Measurements from ENCODE around the gene EDEM3.

The EDEM3 gene

DNA sequence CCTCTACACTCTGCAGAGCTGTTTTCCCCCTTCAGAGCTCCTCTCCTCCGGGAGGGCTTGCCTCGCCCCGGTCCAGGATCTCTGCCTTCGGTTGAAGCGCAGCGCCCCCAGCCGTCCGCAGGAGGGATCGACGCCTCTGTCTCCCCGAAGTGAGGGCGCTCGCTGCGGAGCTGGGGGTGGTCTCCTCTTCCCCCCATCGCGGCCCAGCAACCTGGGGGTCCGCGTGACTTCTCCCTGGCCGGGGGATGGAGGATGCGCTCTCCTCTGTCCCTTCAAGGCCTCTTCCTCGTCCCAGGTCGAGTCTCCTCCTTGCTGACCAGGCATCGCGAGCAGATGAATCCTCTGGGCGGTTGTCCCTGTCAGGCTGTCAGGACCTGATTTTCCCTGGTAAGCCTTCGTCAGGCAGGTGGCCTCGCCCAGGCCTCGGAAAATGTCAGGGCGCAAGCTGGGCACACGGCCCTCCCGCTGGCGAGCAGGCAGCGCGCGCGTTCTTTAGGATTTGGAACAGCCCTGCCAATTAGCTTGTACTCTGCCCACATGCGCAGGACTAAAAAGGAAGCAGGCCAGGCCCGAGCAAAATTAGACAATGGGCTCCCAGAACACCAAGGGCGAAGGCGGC lies 90.5 kb downstream of the EDEM3 start:
- peak; percentile 84 for DNase-seq

DNA sequence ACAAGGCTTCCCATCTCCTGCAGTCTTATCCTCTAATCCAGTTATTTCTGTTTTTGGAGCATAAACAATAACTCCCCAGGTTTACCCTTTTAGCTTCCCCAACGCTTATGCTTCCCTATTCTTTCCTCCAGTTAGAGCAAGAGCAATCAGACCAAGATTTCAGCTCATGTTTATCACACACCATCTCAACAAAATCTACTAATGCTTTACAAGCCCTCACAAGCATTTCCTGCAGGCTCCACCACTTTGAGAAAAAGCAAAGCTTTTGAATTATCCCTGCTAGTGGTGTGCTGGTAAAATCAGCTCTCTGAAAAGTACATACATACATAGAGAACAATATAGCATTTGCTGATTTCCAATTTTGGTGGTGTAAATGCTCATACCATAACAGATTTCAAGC lies 92.9 kb downstream of the EDEM3 start:
- no peak for DNase-seq

- DNase-seq: no peak
Measured at GRCh38 chr1:184660462-184661191, 94.0 kb downstream of the EDEM3 start.

GRCh38 chr1:184658055-184658454 lies 96.6 kb downstream of the EDEM3 start:
- DNase-seq: no peak

DNA sequence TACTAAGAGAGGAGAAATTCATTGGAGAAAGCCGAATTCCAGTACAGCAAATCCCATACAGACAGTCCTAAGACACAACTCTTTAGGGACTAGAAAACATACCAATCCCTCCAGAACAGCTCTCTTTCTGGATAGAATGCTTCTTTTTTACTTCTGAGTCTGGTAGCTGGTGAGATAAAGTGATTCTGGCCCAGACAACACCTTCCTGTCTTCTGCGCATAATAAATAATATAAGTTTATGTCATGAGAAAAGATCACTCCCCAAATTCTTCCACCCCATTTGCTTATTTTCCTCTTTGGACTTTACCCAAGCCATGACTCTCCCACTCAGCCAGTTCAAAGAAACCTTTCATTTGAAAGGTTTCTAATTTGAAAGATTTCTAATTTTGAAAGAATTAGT lies 98.4 kb downstream of the EDEM3 start:
- DNase-seq: no peak

- DNase-seq: no peak
Measured at GRCh38 chr1:184655185-184655584, 99.5 kb downstream of the EDEM3 start.

DNA sequence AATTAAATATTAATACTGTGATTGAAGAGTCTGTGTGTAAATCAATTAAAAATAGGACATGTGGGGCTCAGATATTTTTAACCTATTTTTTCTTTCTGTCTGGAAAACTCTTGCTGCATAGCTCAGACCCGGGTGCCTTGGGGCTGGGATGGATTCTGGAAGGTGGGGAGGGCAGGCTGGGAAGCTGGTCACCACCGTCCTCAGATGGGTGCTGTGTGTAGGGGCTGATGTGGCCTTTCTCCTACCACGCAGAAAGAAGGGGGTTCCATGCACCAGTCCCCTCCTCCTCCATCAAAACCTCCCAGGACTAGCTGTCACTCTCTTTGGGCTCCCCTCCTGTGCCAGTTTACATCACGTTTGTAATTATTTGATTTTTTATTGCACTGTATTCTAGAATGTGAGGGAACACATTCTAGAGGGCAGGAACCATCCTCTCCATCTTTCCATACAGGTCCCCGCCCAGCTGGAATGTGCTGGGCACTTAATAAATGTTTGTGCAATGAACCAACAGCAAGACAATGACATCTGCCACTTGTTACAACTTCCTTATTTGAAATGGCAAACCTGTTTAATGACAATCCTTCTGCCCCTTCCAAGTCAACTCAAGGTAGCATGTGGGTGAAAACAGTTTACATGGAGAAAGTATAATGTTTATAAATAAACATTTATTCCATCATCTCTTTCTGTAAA lies 104.3 kb downstream of the EDEM3 start:
- DNase-seq: no peak

DNA sequence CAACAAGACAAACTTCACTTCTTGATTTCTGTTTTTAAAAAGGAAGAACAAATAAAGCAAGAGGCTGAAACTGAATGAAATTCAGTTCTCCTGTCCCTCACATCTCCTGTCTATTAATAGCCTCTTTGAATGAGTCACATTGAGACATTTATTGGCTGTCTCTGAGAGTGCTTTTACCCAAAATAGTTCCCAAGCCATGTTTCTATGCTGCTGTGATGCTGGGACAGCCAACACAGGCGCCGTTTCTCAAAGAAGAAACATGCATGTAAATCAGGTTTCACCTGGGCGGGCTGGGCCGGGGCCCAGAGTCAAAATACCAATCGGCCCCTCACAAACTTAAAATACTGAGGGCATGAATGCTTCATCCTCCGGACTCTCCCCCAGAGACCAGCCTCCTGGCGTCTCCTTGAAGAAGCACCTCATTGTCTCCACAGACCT lies 105.2 kb downstream of the EDEM3 start:
- no peak for DNase-seq

GRCh38 chr1:184648856-184649201 lies 105.8 kb downstream of the EDEM3 start:
- DNase-seq: no peak

DNA sequence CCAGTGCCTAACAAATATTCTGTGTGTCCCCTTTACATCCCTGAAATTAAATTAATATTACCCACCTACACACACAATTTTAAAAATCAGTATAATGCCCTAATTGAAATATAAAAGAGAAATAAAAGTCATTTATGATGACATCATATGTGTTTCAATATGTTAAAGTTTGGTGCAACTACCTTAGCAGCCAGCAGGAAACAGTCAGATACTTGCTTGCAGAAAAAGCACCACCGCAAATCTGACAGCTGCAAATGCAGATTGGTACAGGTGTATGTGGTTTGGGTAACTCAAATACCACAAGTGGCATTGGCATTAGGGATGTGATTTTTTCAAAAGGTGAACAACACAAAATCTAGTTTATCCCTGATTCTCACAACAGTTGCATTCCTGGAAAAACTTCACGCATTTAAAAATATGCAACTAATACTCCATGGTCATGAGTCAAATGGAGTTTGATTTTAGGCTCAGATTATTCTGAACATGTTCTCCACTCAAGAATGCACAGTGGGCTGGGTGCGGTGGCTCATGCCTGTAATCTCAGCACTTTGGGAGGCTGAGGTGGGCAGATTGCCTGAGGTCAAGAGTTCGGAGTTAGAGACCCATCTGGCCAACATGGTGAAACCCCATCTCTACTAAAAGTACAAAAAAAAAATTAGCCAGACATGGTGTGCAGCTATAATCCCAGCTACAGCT lies 106.3 kb downstream of the EDEM3 start:
- DNase-seq: no peak

GRCh38 chr1:184647471-184647870 lies 107.2 kb downstream of the EDEM3 start:
- no peak for DNase-seq

DNA sequence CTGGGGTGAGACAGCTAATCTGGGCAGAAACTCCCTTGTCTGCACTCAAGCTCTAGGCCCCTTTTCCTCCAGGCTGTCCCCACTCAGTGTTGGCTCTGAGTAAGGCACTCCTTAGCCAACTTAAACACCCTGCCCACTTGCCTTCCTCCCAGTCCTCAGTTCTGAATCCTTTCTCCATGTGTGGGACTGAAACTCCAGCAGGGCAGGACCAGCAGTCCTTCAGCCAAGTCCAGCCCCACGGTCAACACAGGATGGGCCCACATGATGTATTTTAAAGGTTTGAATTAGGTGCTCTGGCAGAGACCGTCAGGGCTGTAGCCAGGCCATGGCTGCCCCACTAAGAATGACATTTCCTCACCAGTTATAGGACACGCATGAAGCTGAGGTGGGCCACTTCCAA lies 107.8 kb downstream of the EDEM3 start:
- no peak for DNase-seq

DNA sequence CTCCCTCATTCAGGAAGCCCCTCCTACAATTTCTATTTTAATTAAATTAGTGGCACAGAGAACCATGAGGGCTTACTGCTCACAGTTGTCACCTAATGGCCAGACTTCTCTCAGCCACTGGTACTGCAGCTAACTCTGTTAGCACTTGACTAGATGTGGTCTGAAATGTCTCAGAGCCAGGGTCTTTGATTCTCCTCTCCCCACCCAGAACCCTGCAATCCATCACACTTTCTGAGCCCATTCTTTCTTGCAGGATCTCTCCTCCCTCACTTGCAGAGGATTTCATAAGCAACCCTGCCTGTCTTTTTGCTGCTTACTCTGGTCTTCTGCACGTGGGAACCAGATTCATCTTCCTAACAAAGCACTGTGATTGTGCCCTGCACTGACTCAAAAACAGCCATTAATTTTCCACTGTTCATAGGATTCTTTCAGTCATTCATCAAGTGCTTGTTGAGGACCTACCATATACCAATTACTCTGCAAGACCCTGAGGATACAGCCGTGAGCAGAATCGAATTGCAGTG lies 108.4 kb downstream of the EDEM3 start:
- no peak for DNase-seq

GRCh38 chr1:184644771-184645170 lies 109.9 kb downstream of the EDEM3 start:
- no peak for DNase-seq

DNA sequence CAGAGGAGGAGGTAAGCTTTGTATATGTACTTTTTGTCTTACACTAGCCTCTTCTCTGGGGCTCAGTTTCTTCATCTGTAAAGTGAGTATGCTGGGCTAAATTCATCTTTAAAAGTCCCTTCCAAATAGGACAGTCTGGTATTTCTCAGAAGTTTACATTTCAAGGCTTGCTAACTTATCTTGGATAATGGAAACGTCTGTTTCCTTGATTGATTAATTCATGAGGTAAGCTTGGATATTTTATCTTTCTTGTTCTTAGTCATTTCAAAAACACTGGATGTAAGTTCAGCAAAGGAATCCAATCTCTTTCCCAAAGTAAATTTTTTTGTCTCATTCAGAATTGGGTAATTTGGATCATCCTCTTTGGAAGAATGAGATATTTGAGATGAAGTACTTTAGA lies 111.0 kb downstream of the EDEM3 start:
- DNase-seq: no peak

DNA sequence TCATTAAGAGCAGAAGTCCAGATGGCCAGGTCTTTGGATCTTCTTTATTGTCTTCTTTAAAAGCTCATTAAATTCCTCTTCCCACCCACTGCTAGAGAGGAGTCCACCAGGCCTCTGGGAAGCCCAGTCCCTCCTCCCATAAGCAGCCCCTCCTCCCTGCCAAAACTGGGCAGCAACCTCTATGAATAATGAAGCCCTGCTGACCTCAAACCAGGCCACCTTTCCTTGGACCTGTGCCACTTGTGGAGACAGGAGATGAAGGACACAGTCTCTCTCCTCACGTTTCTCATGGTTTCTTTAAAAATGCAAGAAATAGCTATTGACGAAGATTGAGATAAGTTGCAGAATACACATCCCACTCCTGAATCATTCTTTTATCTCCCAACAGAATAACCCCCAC lies 112.8 kb downstream of the EDEM3 start:
- DNase-seq: no peak

GRCh38 chr1:184640505-184640904 lies 114.2 kb downstream of the EDEM3 start:
- DNase-seq: no peak

Measured in NCI-H345 (cell line).